SK-N-SH (cell line): ENCODE data around the gene LYRM4. TPM values are rescaled to one million over a fixed set of nuclear protein-coding genes. Genes with fewer than 3 reads are reported as not detected.

Experiments used
- CTCF ChIA-PET: fragments of 300-600, 350-600 bp; formaldehyde crosslinking; extraction: SDS; loops from one replicate; lab custom pipeline; 2021; lab: Yijun Ruan, JAX
- POLR2A ChIA-PET: fragments of 350-600 bp; sonication (Branson Sonifier 250); formaldehyde crosslinking; extraction: SDS; loops from one replicate; lab custom pipeline; 2020; ENCODE audit warnings: antibody characterized with exemption, inconsistent platforms; lab: Yijun Ruan, JAX
- DNase-seq: peaks from one replicate; pipeline ENCODE4 v3.0.0; 2012
- H2AFZ ChIP-seq: fragments of 200-600 bp; sonication (generic); 2 replicates; pipeline ENCODE4 v1.8.1; 2016; ENCODE audit warnings: antibody characterized with exemption, mild to moderate bottlenecking, low read depth
- H3F3A ChIP-seq: fragments of 200-600 bp; sonication (generic); replicated peaks from 2 replicates; pipeline ENCODE3; 2016; ENCODE audit warnings: antibody characterized with exemption, mild to moderate bottlenecking; ENCODE audit not compliant: insufficient read depth
- H3K27ac ChIP-seq, 2 experiments: fragments of 200-500 bp in 1 of 2; fragments of 200-600 bp in 1 of 2; sonication (Bioruptor generic) in 1 of 2; sonication (generic), shearing (Covaris generic) in 1 of 2; 2 replicates each; pipeline versions ENCODE4 v1.5.1 to v1.6.1; 2014 to 2016; ENCODE audit warnings: low read depth in 2 of 2, inconsistent platforms in 1 of 2, low read length in 1 of 2, mild to moderate bottlenecking in 1 of 2, mixed read lengths in 1 of 2
- H3K27me3 ChIP-seq: fragments of 200-600 bp; sonication (generic), shearing (Covaris generic); 2 replicates; pipeline ENCODE4 v1.6.1; 2016; ENCODE audit warnings: mixed run types; ENCODE audit not compliant: insufficient read depth
- H3K36me3 ChIP-seq, 2 experiments: fragments of 200-500 bp in 1 of 2; fragments of 200-600 bp in 1 of 2; sonication (Bioruptor generic) in 1 of 2; sonication (generic) in 1 of 2; replicated peaks in 1 of 2; 2 replicates each; pipeline versions ENCODE3 to v1.5.1; 2014 to 2016; ENCODE audit warnings: low read length in 1 of 2, mild to moderate bottlenecking in 1 of 2; ENCODE audit not compliant: insufficient read depth in 2 of 2, control insufficient read depth in 1 of 2
- H3K4me1 ChIP-seq, 2 experiments: fragments of 200-500 bp in 1 of 2; fragments of 200-600 bp in 1 of 2; sonication (Bioruptor generic) in 1 of 2; sonication (generic), shearing (Covaris generic) in 1 of 2; 2 replicates each; pipeline versions ENCODE4 v1.5.1 to v1.6.1; 2014 to 2016; ENCODE audit warnings: low read depth in 1 of 2, low read length in 1 of 2, mixed run types in 1 of 2; ENCODE audit not compliant: insufficient read depth in 2 of 2, control insufficient read depth in 1 of 2
- H3K4me2 ChIP-seq: fragments of 200-600 bp; sonication (generic), shearing (Covaris generic); 2 replicates; pipeline ENCODE4 v1.6.1; 2017; ENCODE audit warnings: mixed run types
- H3K4me3 ChIP-seq, 2 experiments: fragments of 200-500 bp in 1 of 2; fragments of 200-600 bp in 1 of 2; sonication (Bioruptor generic) in 1 of 2; sonication (generic), shearing (Covaris generic) in 1 of 2; 2 replicates each; pipeline versions ENCODE4 v1.5.1 to v1.8.1; 2014 to 2016; ENCODE audit warnings: low read depth in 2 of 2, inconsistent platforms in 1 of 2, low read length in 1 of 2, mild to moderate bottlenecking in 1 of 2, mixed read lengths in 1 of 2, moderate library complexity in 1 of 2
- H3K79me2 ChIP-seq: fragments of 200-600 bp; sonication (generic); 2 replicates; pipeline ENCODE4 v1.8.1; 2017; ENCODE audit warnings: mild to moderate bottlenecking; ENCODE audit not compliant: insufficient read depth
- H3K9ac ChIP-seq: fragments of 200-600 bp; sonication (generic); 2 replicates; pipeline ENCODE4 v1.6.1; 2017; ENCODE audit warnings: mixed run types
- H3K9me2 ChIP-seq: fragments of 200-600 bp; sonication (generic); 2 replicates; pipeline ENCODE4 v1.6.1; 2017; ENCODE audit warnings: mixed run types
- H3K9me3 ChIP-seq: fragments of 200-600 bp; sonication (generic); 2 replicates; pipeline ENCODE4 v1.6.1; 2017; ENCODE audit warnings: mixed run types, mild to moderate bottlenecking, moderate library complexity
- H4K20me1 ChIP-seq: fragments of 200-600 bp; sonication (generic); 2 replicates; pipeline ENCODE4 v1.6.1; 2017; ENCODE audit warnings: mild to moderate bottlenecking, mixed run types; ENCODE audit not compliant: insufficient read depth
- CHD2 ChIP-seq: fragments of 150-350 bp; IDR thresholded peaks from 2 replicates; pipeline ENCODE4 v1.6.1; 2018; ENCODE audit warnings: low read length; ENCODE audit not compliant: partially characterized antibody
- EP300 ChIP-seq, 2 experiments: IDR thresholded peaks; 2 replicates each; pipeline versions ENCODE4 v1.4.0 to v1.6.1; 2012; ENCODE audit warnings: borderline replicate concordance in 1 of 2, low read depth in 1 of 2, low read length in 1 of 2
- FOSL2 ChIP-seq: IDR thresholded peaks from 2 replicates; pipeline ENCODE4 v1.4.0; 2012; ENCODE audit warnings: low read depth, mild to moderate bottlenecking, moderate library complexity, borderline replicate concordance
- FOXJ3 ChIP-seq: sonication (generic); formaldehyde crosslinking; IDR thresholded peaks from 2 replicates; pipeline ENCODE4 v1.5.1; 2020; ENCODE audit warnings: mild to moderate bottlenecking, missing genetic modification reagents
- GABPA ChIP-seq: IDR thresholded peaks from 2 replicates; pipeline ENCODE4 v1.4.0; 2012; ENCODE audit warnings: low read depth, mild to moderate bottlenecking
- JUND ChIP-seq: IDR thresholded peaks from 2 replicates; pipeline ENCODE4 v1.4.0; 2012
- MEF2A ChIP-seq: IDR thresholded peaks from 2 replicates; pipeline ENCODE4 v1.4.0; 2012; ENCODE audit warnings: low read depth, borderline replicate concordance
- NFIC ChIP-seq: IDR thresholded peaks from 2 replicates; pipeline ENCODE4 v1.4.0; 2012; ENCODE audit warnings: borderline replicate concordance
- POLR2AphosphoS5 ChIP-seq: IDR thresholded peaks from 2 replicates; pipeline ENCODE4 v1.6.1; 2012; ENCODE audit warnings: low read depth, low read length
- RAD21 ChIP-seq: IDR thresholded peaks from 2 replicates; pipeline ENCODE4 v1.6.1; 2012; ENCODE audit warnings: mild to moderate bottlenecking, low read length
- RFX5 ChIP-seq: IDR thresholded peaks from 2 replicates; pipeline ENCODE4 v1.6.1; 2012; ENCODE audit warnings: mild to moderate bottlenecking, improper control_type of control experiment, low read length
- RXRA ChIP-seq: IDR thresholded peaks from 2 replicates; pipeline ENCODE4 v1.4.0; 2012; ENCODE audit warnings: low read depth, mild to moderate bottlenecking, borderline replicate concordance
- TAF1 ChIP-seq: IDR thresholded peaks from 2 replicates; pipeline ENCODE4 v1.6.1; 2012; ENCODE audit warnings: low read depth, mild to moderate bottlenecking, low read length, moderate library complexity, borderline replicate concordance
- USF2 ChIP-seq: fragments of 150-350 bp; IDR thresholded peaks from 2 replicates; pipeline ENCODE4 v1.6.1; 2017; ENCODE audit warnings: antibody characterized with exemption, low read length, low read depth, borderline replicate concordance
- YY1 ChIP-seq: IDR thresholded peaks from 2 replicates; pipeline ENCODE4 v1.4.0; 2012; ENCODE audit warnings: low read depth, mild to moderate bottlenecking
- WGBS: methylation state at CpG from one replicate; pipeline ENCODE4 v1.1.6; 2017; ENCODE audit warnings: low lambda C conversion rate; 5-methylcytosine and 5-hydroxymethylcytosine counted together
- polyA plus RNA-seq, 3 experiments: library from polyadenylated mRNA; depleted of rRNA; stranded (reverse); fragments of >200 nt; gene quantifications; 2 replicates each; pipeline ENCODE4 v1.2.3, GENCODE V29; 2012
- TF ChIP-seq, protein P1 (sequence below): IDR thresholded peaks from 2 replicates; pipeline ENCODE4 v1.4.0; 2012; ENCODE audit warnings: low read depth, borderline replicate concordance
- TF ChIP-seq, protein P2 (sequence below): fragments of 200-600 bp; sonication (generic); IDR thresholded peaks from 2 replicates; pipeline ENCODE4 v1.6.1; 2017; ENCODE audit warnings: antibody characterized with exemption, mild to moderate bottlenecking, moderate library complexity
- TF ChIP-seq, protein P3 (sequence below): IDR thresholded peaks from 2 replicates; pipeline ENCODE4 v1.4.0; 2012; ENCODE audit warnings: low read depth

Gene LYRM4
- polyA plus RNA-seq, 1 of the 3 experiments (the other 2 are of a cell fraction), result 37.2 TPM

DNA sequence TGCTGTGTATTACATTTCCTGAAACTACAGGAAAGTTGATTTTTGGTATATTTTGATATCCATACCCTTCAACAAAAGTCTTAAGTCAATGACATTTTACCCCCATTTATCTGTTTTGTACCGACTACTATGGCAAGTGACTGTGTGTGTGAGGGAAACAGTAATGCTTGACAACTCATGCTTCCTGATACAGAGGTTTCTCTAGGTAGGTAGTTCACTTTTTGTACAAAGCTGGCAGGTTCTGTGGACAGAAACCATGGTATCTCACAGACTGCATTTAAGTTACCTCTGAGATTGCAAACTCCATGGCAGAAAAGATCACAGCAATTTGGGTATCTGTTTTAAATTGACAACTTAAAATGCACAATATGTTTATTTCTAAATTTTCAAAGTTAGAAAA is 29.3 kb upstream of the LYRM4 start:
- no peak for TF ChIP-seq MEF2A
- no peak for TF ChIP-seq POLR2AphosphoS5
- no peak for TF ChIP-seq YY1
- TF ChIP-seq USF2, result no peak
- TF ChIP-seq JUND, result no peak
- TF ChIP-seq FOSL2, result no peak
- TF ChIP-seq TAF1, result no peak
- TF ChIP-seq, protein P1, sequence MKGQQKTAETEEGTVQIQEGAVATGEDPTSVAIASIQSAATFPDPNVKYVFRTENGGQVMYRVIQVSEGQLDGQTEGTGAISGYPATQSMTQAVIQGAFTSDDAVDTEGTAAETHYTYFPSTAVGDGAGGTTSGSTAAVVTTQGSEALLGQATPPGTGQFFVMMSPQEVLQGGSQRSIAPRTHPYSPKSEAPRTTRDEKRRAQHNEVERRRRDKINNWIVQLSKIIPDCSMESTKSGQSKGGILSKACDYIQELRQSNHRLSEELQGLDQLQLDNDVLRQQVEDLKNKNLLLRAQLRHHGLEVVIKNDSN, result no peak
- TF ChIP-seq RAD21, result no peak
- TF ChIP-seq, protein P2, sequence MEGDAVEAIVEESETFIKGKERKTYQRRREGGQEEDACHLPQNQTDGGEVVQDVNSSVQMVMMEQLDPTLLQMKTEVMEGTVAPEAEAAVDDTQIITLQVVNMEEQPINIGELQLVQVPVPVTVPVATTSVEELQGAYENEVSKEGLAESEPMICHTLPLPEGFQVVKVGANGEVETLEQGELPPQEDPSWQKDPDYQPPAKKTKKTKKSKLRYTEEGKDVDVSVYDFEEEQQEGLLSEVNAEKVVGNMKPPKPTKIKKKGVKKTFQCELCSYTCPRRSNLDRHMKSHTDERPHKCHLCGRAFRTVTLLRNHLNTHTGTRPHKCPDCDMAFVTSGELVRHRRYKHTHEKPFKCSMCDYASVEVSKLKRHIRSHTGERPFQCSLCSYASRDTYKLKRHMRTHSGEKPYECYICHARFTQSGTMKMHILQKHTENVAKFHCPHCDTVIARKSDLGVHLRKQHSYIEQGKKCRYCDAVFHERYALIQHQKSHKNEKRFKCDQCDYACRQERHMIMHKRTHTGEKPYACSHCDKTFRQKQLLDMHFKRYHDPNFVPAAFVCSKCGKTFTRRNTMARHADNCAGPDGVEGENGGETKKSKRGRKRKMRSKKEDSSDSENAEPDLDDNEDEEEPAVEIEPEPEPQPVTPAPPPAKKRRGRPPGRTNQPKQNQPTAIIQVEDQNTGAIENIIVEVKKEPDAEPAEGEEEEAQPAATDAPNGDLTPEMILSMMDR, result no peak
- TF ChIP-seq NFIC, result no peak
- TF ChIP-seq EP300 (IDR thresholded peaks at IDR 0.05; ENCODE audit: borderline replicate concordance in 1 of 2, low read depth in 1 of 2, low read length in 1 of 2), result no peak
- TF ChIP-seq, protein P3, sequence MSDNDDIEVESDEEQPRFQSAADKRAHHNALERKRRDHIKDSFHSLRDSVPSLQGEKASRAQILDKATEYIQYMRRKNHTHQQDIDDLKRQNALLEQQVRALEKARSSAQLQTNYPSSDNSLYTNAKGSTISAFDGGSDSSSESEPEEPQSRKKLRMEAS, result no peak
- no peak for TF ChIP-seq GABPA
- no peak for TF ChIP-seq FOXJ3
- TF ChIP-seq RXRA, result no peak
- TF ChIP-seq RFX5, result no peak
- no peak for TF ChIP-seq CHD2
- no peaks in the 10 kb centered on the region for H3K9me2 ChIP-seq
- POLR2A ChIA-PET, result no interaction called here
- peaks cover 18% of the 10 kb centered on the region for H3K79me2 ChIP-seq
- H2AFZ ChIP-seq, result no peak overlapping the region
- 94% methylated on average over 1 of the region's 1 CpG for WGBS
- DNase-seq, result no peak
- peaks cover 3% of the 10 kb centered on the region in 2 experiments; a peak in 2 of 4 replicates for H3K4me1 ChIP-seq
- H3K36me3 ChIP-seq, result no peaks in the 10 kb centered on the region
- H3F3A ChIP-seq, result no peaks in the 10 kb centered on the region
- CTCF ChIA-PET, result no interaction called here
- H3K27ac ChIP-seq, result no peak overlapping the region
- peaks cover 13% of the 10 kb centered on the region for H4K20me1 ChIP-seq
- H3K4me2 ChIP-seq, result no peak overlapping the region
- no peaks in the 10 kb centered on the region for H3K27me3 ChIP-seq
- H3K4me3 ChIP-seq, result no peak overlapping the region
- no peak overlapping the region for H3K9ac ChIP-seq
- no peaks in the 10 kb centered on the region for H3K9me3 ChIP-seq
